HG03469 (cell line): ENCODE data around the gene KLF8.
"Not testable (repeated sequence)": the region's sequence is repeated elsewhere in the genome, so short reads cannot be mapped to it uniquely, and the experiment has no call there.

Experiments used
- ATAC-seq: cut with Tn5 transposase; IDR thresholded peaks from one replicate; pipeline ENCODE4 v1.9.1; 2021; ENCODE audit warnings: mild to moderate bottlenecking, moderate library complexity, moderate number of reproducible peaks; ENCODE audit not compliant: unreplicated experiment

KLF8 gene

GRCh38 chrX:56232221-56233082 is at the start of gene KLF8:
KLF8 (plus strand) TSS chrX:56232356; CDS start chrX:56233335, 979 bp downstream.
- peak; percentile 59 for ATAC-seq

- not testable (repeated sequence) for ATAC-seq
Observed at GRCh38 chrX:56206945-56207344, 25.2 kb upstream of the KLF8 start.

- ATAC-seq = no peak
Observed at GRCh38 chrX:56211701-56212100, 20.5 kb upstream of the KLF8 start.

- ATAC-seq = no peak
Observed at GRCh38 chrX:56216332-56216731, 15.8 kb upstream of the KLF8 start.

GRCh38 chrX:56219700-56220099 is 12.5 kb upstream of the KLF8 start:
- no peak for ATAC-seq

GRCh38 chrX:56221101-56221500 is 11.1 kb upstream of the KLF8 start:
- no peak for ATAC-seq

- no peak for ATAC-seq
Observed at GRCh38 chrX:56222473-56223000, 9.6 kb upstream of the KLF8 start.

- no peak for ATAC-seq
Observed at GRCh38 chrX:56226980-56227379, 5.2 kb upstream of the KLF8 start.

GRCh38 chrX:56228914-56229313 is 3.2 kb upstream of the KLF8 start:
- ATAC-seq = no peak

GRCh38 chrX:56231537-56232090 is 542 bp upstream of the KLF8 start:
- ATAC-seq = no peak

- ATAC-seq = no peak
Observed at GRCh38 chrX:56233100-56233499, 944 bp downstream of the KLF8 start.

- ATAC-seq = peak; percentile 91
Observed at GRCh38 chrX:56233682-56234081, 1.5 kb downstream of the KLF8 start.

GRCh38 chrX:56248492-56248891 is 16.3 kb downstream of the KLF8 start:
- ATAC-seq = peak; percentile 69

- no peak for ATAC-seq
Observed at GRCh38 chrX:56253832-56254703, 21.9 kb downstream of the KLF8 start.

GRCh38 chrX:56268888-56269287 is 36.7 kb downstream of the KLF8 start:
- peak; percentile 96 for ATAC-seq

- no peak for ATAC-seq
Observed at GRCh38 chrX:56278692-56279091, 46.5 kb downstream of the KLF8 start.

- no peak for ATAC-seq
Observed at GRCh38 chrX:56279863-56280262, 47.7 kb downstream of the KLF8 start.

GRCh38 chrX:56281789-56282188 is 49.6 kb downstream of the KLF8 start:
- no peak for ATAC-seq

GRCh38 chrX:56284269-56284668 is 52.1 kb downstream of the KLF8 start:
- no peak for ATAC-seq

GRCh38 chrX:56288608-56289007 is 56.5 kb downstream of the KLF8 start:
- no peak for ATAC-seq

GRCh38 chrX:56289449-56289848 is 57.3 kb downstream of the KLF8 start:
- ATAC-seq = no peak
